Measurements from ENCODE around the gene NUP205. TPM values are rescaled to one million over a fixed set of nuclear protein-coding genes. Genes with fewer than 3 reads are reported as not detected.
"Not testable (repeated sequence)": the region's sequence is repeated elsewhere in the genome, so short reads cannot be mapped to it uniquely, and the experiment has no call there.

NUP205 gene
- total RNA-seq, 3 donors from 2014 or later, result 32.5 to 38.9 (median 37.3) TPM

GRCh38 chr7:135620980-135621850 lies 63.5 kb downstream of the NUP205 start:
- DNase-seq (peak in 1 of 3 donors; percentile 61), ATAC-seq (peak; percentile 59)
- Histone ChIP-seq H3K9me3 (no peaks in the 10 kb centered on the region), H3K4me1 (ENCODE audit: low read depth) (no peaks in the 10 kb centered on the region), H3K36me3 (ENCODE audit: low read depth) (no peaks in the 10 kb centered on the region), H3K4me3 (no peak overlapping the region)
- intact Hi-C loops (cut with DNase I, micrococcal nuclease), result no loop called here
- peak; percentile 82 for TF ChIP-seq CTCF (IDR thresholded peaks at IDR 0.05)

DNA sequence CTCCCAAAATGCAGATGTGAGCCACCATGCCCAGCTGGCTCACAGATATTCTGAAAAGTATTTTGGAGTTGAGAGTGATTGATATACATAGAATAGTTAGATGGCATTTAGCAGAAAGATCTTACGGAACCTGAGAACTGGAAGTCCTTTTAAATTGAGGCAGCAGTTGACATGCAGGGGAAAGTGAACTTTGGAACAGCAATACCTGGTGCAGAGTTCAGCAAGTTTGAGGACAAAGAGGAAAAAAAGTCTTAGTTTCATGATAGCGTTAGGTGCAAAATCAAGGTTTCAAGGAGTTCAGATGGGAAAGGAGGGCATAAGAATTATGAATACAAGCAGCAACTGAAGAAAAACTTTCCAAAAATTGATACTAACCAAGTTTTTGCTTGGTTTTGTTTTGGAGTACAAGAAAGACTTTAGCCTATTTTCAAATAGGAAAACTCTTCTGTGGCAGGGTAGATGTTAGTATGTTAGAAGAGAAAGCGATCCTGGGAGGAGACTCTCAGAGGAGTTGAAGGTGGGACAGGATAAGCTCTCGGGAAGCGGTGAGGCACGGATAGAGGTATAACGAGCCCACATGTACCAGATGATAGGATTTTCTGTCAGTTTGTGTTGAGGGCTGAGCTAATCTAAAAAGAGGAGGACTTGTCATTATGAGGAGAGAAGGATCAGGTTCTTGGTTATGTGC lies 76.6 kb downstream of the NUP205 start:
- TF ChIP-seq CTCF (IDR thresholded peaks at IDR 0.05), result no peak
- Histone ChIP-seq H3K4me3 (no peak overlapping the region), H3K9me3 (no peaks in the 10 kb centered on the region), H3K4me1 (ENCODE audit: low read depth) (no peaks in the 10 kb centered on the region), H3K36me3 (ENCODE audit: low read depth) (no peaks in the 10 kb centered on the region)
- ATAC-seq (no peak), DNase-seq (no peak)
- intact Hi-C loops (cut with DNase I, micrococcal nuclease), result no loop called here

DNA sequence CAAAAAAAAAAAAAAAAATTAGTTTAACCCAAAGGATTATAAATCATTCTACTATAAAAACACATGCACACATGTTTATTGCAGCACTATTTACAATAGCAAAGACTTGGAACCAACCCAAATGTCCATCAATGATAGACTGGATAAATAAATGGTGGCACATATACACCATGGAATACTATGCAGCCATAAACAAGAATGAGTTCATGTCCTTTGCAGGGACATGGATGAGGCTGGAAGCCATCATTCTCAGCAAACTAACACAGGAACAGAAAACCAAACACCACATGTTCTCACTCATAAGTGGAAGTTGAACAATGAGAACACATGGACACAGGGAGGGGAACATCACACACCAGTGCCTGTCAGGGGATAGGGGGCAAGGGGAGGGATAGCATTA lies 82.0 kb downstream of the NUP205 start:
- not testable (repeated sequence) for H3K9me3 ChIP-seq; DNase-seq; H3K4me3 ChIP-seq; ATAC-seq; H3K4me1 ChIP-seq (ENCODE audit: low read depth); H3K36me3 ChIP-seq (ENCODE audit: low read depth)
- intact Hi-C loops (cut with DNase I, micrococcal nuclease), result loop anchor here in 1 of 2 donors (10.0 kb wide), 1 partner anchor 355 kb away; no protein-coding TSS in a partner anchor

GRCh38 chr7:135644154-135644553 lies 86.4 kb downstream of the NUP205 start:
- Histone ChIP-seq H3K36me3 (ENCODE audit: low read depth) (no peaks in the 10 kb centered on the region), H3K4me1 (ENCODE audit: low read depth) (no peaks in the 10 kb centered on the region), H3K4me3 (no peak overlapping the region), H3K9me3 (no peaks in the 10 kb centered on the region)
- no peak for ATAC-seq
- TF ChIP-seq CTCF (IDR thresholded peaks at IDR 0.05), result no peak
- no peak for DNase-seq
- intact Hi-C loops (cut with DNase I, micrococcal nuclease), result loop anchor here in 1 of 2 donors (10.0 kb wide), 1 partner anchor 359 kb away; no protein-coding TSS in a partner anchor

- H3K4me1 ChIP-seq (ENCODE audit: low read depth), result no peaks in the 10 kb centered on the region
- intact Hi-C loops (cut with DNase I, micrococcal nuclease), result loop anchor here in 1 of 2 donors (10.0 kb wide), 1 partner anchor 360 kb away; no protein-coding TSS in a partner anchor
- ATAC-seq (no peak), DNase-seq (no peak)
- no peak for TF ChIP-seq CTCF (IDR thresholded peaks at IDR 0.05)
- no peaks in the 10 kb centered on the region for H3K9me3 ChIP-seq
- H3K36me3 ChIP-seq (ENCODE audit: low read depth), result no peaks in the 10 kb centered on the region
- no peak overlapping the region for H3K4me3 ChIP-seq
These were observed 87.0 kb downstream of the NUP205 start for GRCh38 chr7:135644729-135645128.

Measured in mucosa of descending colon (tissue), 3 donors.